ENCODE results near the gene HTR5A.

The HTR5A gene

GRCh38 chr7:155136619-155137243, 66.6 kb downstream of the HTR5A start:
- in situ Hi-C loops (cut with HindIII; ENCODE audit: low sequenced_read_pairs) = no loop called here

Data from endothelial cell of hepatic sinusoid (primary cell).